Panc1 (cell line): ENCODE measurements around the gene TLDC2. TPM values are rescaled to one million over a fixed set of nuclear protein-coding genes. Genes with fewer than 3 reads are reported as not detected.

ENCODE experiments used
- ATAC-seq: fragments of 200-7000 bp; cut with Tn5 transposase; 2 replicates; pipeline ENCODE4 v1.9.1; 2020; ENCODE audit warnings: mild to moderate bottlenecking, moderate library complexity
- BruUV-seq: library from RNA; stranded (reverse); fragments of 400-500 nt; replicated peaks from 2 replicates; lab custom pipeline; 2021; lab: Mats Ljungman, UMichigan
- CTCF ChIA-PET: fragments of 300-600 bp; sonication (Branson Sonifier 250); formaldehyde crosslinking; loops from one replicate; lab custom pipeline; 2022; ENCODE audit warnings: antibody characterized with exemption; lab: Charles Lee
- POLR2A ChIA-PET: fragments of 300-600 bp; sonication (Branson Sonifier 250); formaldehyde crosslinking; loops from one replicate; lab custom pipeline; 2022; ENCODE audit warnings: antibody characterized with exemption; lab: Charles Lee
- DNase-seq: peaks from one replicate; pipeline ENCODE4 v3.0.0-alpha.2; 2010; ENCODE audit warnings: low read depth, low spot score
- H3K27ac ChIP-seq: 2 replicates; pipeline ENCODE4 v1.5.1; 2011; ENCODE audit warnings: mild to moderate bottlenecking, low read length, inconsistent platforms
- H3K27me3 ChIP-seq: fragments of 200-500 bp; sonication (Bioruptor generic); 2 replicates; pipeline ENCODE4 v1.6.0; 2014; ENCODE audit warnings: low read length, inconsistent platforms; ENCODE audit not compliant: control insufficient read depth, insufficient read depth
- H3K36me3 ChIP-seq: fragments of 200-500 bp; sonication (Bioruptor generic); 2 replicates; pipeline ENCODE4 v1.5.1; 2014; ENCODE audit warnings: inconsistent platforms, mild to moderate bottlenecking, low read length, moderate library complexity; ENCODE audit not compliant: control insufficient read depth, insufficient read depth
- H3K4me1 ChIP-seq: 2 replicates; pipeline ENCODE4 v1.5.1; 2011; ENCODE audit warnings: inconsistent platforms, mild to moderate bottlenecking, low read length, moderate library complexity; ENCODE audit not compliant: control insufficient read depth, insufficient read depth
- H3K4me3 ChIP-seq, 2 experiments: 2 replicates each; pipeline ENCODE4 v1.5.1; 2011 to 2012; ENCODE audit warnings: low read depth in 2 of 2, low read length in 2 of 2, mild to moderate bottlenecking in 2 of 2, inconsistent platforms in 1 of 2, moderate library complexity in 1 of 2
- H3K9me3 ChIP-seq: fragments of 200-500 bp; sonication (Bioruptor generic); 2 replicates; pipeline ENCODE4 v1.5.1; 2014; ENCODE audit warnings: low read depth, mild to moderate bottlenecking, inconsistent platforms, low read length, moderate library complexity; ENCODE audit not compliant: control insufficient read depth, insufficient read depth
- POLR2AphosphoS5 ChIP-seq: IDR thresholded peaks from 2 replicates; pipeline ENCODE4 v1.6.1; 2012; ENCODE audit warnings: mild to moderate bottlenecking, low read depth, low read length, moderate library complexity
- SIN3A ChIP-seq: IDR thresholded peaks from 2 replicates; pipeline ENCODE4 v1.6.1; 2012; ENCODE audit warnings: low read depth, mild to moderate bottlenecking, low read length, moderate library complexity, borderline replicate concordance; ENCODE audit not compliant: insufficient read depth
- TCF7L2 ChIP-seq: IDR thresholded peaks from 2 replicates; pipeline ENCODE4 v1.6.1; 2011; ENCODE audit warnings: mild to moderate bottlenecking, low read depth, low read length, inconsistent platforms
- in situ Hi-C: cut with HindIII; loops from 2 replicates; pipeline ENCODE4 v1.10.0; 2016; ENCODE audit warnings: low sequenced_read_pairs, low pct_unique_long_range_greater_than_20kb
- intact Hi-C: fragments of 100-400 bp; cut with micrococcal nuclease; formaldehyde crosslinking; loops from one replicate; pipeline ENCODE4 v1.10.0; 2022; ENCODE audit not compliant: unreplicated experiment
- total RNA-seq: library from RNA; stranded (reverse); gene quantifications from one replicate; pipeline ENCODE4 v1.2.1, GENCODE V29; 2021; ENCODE audit not compliant: unreplicated experiment
- TF ChIP-seq, protein P1 (sequence below): fragments of 450-650 bp; IDR thresholded peaks from 2 replicates; pipeline ENCODE4 v1.5.1; 2017; ENCODE audit warnings: mild to moderate bottlenecking
- TF ChIP-seq, protein P2 (sequence below), 2 experiments: IDR thresholded peaks; 2 replicates each; pipeline ENCODE4 v1.6.1; 2011 to 2012; ENCODE audit warnings: low read depth in 2 of 2, control low read depth in 1 of 2, low read length in 1 of 2, mild to moderate bottlenecking in 1 of 2, moderate library complexity in 1 of 2; ENCODE audit not compliant: insufficient read depth in 1 of 2

TLDC2 gene
- total RNA-seq, 1 experiment from 2014 or later = not detected

DNA sequence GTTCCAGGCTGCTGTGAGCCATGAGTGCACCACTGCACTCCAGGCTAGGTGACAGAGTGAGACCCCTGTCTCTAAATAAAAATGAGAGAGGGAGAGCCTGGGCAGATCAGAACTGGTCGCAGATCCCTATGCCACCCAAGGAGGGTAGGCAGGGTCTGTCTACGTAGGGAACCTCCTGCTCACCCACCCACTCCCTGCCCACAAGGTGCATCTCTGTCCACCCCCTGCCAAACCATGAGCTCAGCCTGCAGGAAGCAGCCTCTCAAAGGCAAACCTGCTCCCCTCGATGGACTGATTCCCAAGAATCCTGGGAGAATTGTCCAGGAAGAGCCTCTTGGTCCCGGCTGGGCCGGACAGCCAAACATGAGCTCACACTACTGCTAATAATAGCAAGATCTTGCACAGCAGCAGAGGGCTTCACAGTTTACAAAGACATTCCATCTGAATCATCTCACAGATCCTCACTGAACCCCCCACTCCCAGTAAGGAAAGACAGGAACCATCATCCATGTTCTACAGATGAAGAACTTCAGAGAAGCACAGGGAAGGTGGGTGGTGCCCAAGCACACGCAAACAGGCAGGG, 27.8 kb upstream of the TLDC2 start:
- TF ChIP-seq, protein P1, sequence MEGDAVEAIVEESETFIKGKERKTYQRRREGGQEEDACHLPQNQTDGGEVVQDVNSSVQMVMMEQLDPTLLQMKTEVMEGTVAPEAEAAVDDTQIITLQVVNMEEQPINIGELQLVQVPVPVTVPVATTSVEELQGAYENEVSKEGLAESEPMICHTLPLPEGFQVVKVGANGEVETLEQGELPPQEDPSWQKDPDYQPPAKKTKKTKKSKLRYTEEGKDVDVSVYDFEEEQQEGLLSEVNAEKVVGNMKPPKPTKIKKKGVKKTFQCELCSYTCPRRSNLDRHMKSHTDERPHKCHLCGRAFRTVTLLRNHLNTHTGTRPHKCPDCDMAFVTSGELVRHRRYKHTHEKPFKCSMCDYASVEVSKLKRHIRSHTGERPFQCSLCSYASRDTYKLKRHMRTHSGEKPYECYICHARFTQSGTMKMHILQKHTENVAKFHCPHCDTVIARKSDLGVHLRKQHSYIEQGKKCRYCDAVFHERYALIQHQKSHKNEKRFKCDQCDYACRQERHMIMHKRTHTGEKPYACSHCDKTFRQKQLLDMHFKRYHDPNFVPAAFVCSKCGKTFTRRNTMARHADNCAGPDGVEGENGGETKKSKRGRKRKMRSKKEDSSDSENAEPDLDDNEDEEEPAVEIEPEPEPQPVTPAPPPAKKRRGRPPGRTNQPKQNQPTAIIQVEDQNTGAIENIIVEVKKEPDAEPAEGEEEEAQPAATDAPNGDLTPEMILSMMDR = no peak
- TF ChIP-seq, protein P2, sequence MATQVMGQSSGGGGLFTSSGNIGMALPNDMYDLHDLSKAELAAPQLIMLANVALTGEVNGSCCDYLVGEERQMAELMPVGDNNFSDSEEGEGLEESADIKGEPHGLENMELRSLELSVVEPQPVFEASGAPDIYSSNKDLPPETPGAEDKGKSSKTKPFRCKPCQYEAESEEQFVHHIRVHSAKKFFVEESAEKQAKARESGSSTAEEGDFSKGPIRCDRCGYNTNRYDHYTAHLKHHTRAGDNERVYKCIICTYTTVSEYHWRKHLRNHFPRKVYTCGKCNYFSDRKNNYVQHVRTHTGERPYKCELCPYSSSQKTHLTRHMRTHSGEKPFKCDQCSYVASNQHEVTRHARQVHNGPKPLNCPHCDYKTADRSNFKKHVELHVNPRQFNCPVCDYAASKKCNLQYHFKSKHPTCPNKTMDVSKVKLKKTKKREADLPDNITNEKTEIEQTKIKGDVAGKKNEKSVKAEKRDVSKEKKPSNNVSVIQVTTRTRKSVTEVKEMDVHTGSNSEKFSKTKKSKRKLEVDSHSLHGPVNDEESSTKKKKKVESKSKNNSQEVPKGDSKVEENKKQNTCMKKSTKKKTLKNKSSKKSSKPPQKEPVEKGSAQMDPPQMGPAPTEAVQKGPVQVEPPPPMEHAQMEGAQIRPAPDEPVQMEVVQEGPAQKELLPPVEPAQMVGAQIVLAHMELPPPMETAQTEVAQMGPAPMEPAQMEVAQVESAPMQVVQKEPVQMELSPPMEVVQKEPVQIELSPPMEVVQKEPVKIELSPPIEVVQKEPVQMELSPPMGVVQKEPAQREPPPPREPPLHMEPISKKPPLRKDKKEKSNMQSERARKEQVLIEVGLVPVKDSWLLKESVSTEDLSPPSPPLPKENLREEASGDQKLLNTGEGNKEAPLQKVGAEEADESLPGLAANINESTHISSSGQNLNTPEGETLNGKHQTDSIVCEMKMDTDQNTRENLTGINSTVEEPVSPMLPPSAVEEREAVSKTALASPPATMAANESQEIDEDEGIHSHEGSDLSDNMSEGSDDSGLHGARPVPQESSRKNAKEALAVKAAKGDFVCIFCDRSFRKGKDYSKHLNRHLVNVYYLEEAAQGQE (IDR thresholded peaks at IDR 0.05; ENCODE audit: insufficient read depth in 1 of 2, low read depth in 2 of 2, low read length in 1 of 2) = no peak
- no peak for TF ChIP-seq POLR2AphosphoS5
- no peak for TF ChIP-seq SIN3A
- no peak for TF ChIP-seq TCF7L2
- intact Hi-C loops = no loop called here
- BruUV-seq = no TSS peak
- Histone ChIP-seq H3K9me3 (no peaks in the 10 kb centered on the region), H3K27ac (no peak overlapping the region), H3K4me3 (no peak overlapping the region), H3K27me3 (no peaks in the 10 kb centered on the region), H3K36me3 (no peaks in the 10 kb centered on the region), H3K4me1 (no peaks in the 10 kb centered on the region; the same call in 1 of the 2 replicates)
- DNase-seq (no peak), ATAC-seq (no peak)
- ChIA-PET POLR2A (interaction anchor here (0.5 to 0.6 kb wide), 2 partner anchors 73 to 256 kb away, joined by 4 to 7 read pairs; no protein-coding TSS in a partner anchor), CTCF (interaction anchor here (0.6 to 0.7 kb wide), 3 partner anchors 15 to 283 kb away, joined by 3 to 11 read pairs (median 8); no protein-coding TSS in a partner anchor)
- in situ Hi-C loops = no loop called here

DNA sequence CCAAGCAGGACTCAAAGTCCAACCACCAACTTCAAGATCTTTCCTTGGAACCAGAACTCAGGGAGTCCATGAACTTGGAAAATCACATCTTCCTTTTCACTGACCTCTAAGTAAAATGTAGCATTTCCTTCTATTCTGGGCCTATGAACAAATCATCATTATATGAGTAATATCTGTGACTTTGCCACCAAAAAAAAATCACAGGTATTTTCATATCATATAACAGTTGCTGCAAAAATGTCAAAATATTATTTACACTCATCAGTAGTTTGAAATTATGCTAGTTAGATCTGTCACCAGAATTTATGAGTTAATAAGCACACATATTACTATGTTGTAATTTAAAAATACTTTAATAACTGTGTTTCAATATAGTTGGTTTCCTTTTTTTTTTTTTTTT, 27.3 kb upstream of the TLDC2 start:
- no peaks in the 10 kb centered on the region for H3K27me3 ChIP-seq
- DNase-seq (no peak), ATAC-seq (no peak)
- no peak for TF ChIP-seq TCF7L2
- TF ChIP-seq, protein P2 (IDR thresholded peaks at IDR 0.05; ENCODE audit: insufficient read depth in 1 of 2, low read depth in 2 of 2, low read length in 1 of 2) = no peak
- no peak for TF ChIP-seq POLR2AphosphoS5
- no TSS peak for BruUV-seq
- no peaks in the 10 kb centered on the region for H3K9me3 ChIP-seq
- in situ Hi-C loops = no loop called here
- H3K36me3 ChIP-seq = no peaks in the 10 kb centered on the region
- intact Hi-C loops = no loop called here
- H3K27ac ChIP-seq = no peak overlapping the region
- H3K4me1 ChIP-seq = no peaks in the 10 kb centered on the region; the same call in 1 of the 2 replicates
- ChIA-PET CTCF (no interaction called here), POLR2A (interaction anchor here (0.5 to 0.6 kb wide), 2 partner anchors 13 to 256 kb away, joined by 3 to 4 read pairs; no protein-coding TSS in a partner anchor)
- H3K4me3 ChIP-seq = no peak overlapping the region
